ENCODE measurements around the gene IFFO2. TPM values are rescaled to one million over a fixed set of nuclear protein-coding genes. Genes with fewer than 3 reads are reported as not detected.

The IFFO2 gene
- total and polyA plus RNA-seq, 8 donors, result 13.8 to 24.0 (median 22.2) TPM

DNA sequence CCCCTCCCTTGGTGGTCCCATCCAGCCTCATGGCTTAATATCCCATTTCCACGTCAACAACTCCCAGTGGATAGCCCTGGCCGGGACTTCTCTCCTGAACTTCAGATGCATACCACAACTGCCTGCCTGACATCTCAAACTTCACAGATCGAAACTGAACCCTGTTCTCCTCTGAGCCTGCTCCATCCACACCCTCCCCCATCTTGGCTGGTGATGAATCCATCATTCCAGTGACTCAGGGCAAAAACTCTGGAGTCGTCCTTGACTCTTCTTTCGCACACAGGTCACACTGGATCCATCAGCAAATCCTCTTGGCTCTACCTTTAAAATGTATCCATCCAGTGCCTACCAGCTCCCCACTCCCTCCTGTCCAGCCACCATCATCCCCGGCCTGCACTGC, 100.9 kb downstream of the IFFO2 start:
- TF ChIP-seq, protein P1, sequence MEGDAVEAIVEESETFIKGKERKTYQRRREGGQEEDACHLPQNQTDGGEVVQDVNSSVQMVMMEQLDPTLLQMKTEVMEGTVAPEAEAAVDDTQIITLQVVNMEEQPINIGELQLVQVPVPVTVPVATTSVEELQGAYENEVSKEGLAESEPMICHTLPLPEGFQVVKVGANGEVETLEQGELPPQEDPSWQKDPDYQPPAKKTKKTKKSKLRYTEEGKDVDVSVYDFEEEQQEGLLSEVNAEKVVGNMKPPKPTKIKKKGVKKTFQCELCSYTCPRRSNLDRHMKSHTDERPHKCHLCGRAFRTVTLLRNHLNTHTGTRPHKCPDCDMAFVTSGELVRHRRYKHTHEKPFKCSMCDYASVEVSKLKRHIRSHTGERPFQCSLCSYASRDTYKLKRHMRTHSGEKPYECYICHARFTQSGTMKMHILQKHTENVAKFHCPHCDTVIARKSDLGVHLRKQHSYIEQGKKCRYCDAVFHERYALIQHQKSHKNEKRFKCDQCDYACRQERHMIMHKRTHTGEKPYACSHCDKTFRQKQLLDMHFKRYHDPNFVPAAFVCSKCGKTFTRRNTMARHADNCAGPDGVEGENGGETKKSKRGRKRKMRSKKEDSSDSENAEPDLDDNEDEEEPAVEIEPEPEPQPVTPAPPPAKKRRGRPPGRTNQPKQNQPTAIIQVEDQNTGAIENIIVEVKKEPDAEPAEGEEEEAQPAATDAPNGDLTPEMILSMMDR (IDR thresholded peaks at IDR 0.05), result no peak
- Histone ChIP-seq H3K27ac (no peak overlapping the region), H3K4me1 (no peaks in the 10 kb centered on the region), H3K9me3 (no peaks in the 10 kb centered on the region), H3K4me3 (no peak overlapping the region), H3K36me3 (no peaks in the 10 kb centered on the region), H3K27me3 (peaks cover 0 to 23% of the 10 kb centered on the region in 2 donors)
- intact Hi-C loops (cut with DNase I), result no loop called here
- ATAC-seq (no peak), DNase-seq (no peak)

DNA sequence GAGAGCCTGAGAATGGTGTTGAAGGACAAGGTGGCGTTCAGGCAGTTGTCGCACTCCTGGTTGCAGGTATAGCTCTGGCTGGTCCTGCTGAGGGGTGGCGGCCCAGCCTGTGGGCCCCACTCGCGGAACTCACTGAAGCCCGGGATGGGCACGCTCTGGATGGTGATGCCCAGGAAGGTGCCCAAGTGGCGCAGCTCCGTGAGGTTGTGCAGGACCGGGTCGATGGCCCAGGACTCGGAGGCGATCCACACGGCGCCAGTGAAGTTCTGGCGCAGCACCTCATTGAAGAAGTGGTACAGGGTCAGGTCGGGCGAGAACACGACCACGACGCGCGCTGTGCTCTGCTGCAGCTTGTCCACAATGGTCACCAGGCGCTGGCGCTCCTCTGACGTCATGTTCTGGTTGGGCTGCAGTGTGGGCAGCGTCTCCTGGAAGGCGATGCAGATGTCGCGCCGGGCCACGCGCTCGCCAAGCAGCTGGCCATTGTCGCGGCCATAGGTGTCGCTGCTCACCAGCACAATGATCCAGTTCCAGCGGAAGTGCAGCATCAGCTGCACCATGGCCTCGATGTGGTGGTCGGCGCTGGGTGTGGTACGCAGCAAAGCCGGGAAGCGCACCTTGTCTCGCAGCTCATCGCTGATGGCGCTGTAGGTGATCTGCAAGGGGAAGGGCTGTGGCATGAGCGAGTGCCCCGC, 102.0 kb downstream of the IFFO2 start:
- Histone ChIP-seq H3K4me3 (no peak overlapping the region), H3K27ac (no peak overlapping the region), H3K27me3 (peaks cover 0 to 23% of the 10 kb centered on the region in 2 donors), H3K4me1 (no peaks in the 10 kb centered on the region), H3K9me3 (no peaks in the 10 kb centered on the region), H3K36me3 (no peaks in the 10 kb centered on the region)
- intact Hi-C loops (cut with DNase I), result no loop called here
- ATAC-seq (no peak), DNase-seq (no peak)
- TF ChIP-seq, protein P1 (IDR thresholded peaks at IDR 0.05), result no peak

Small RNA genes within 50 kb of the gene (microRNA-seq; reads per million reads assigned to microRNA genes)
- 0 reads per million in 2 donors for gene MIR1290
- gene MIR4695, result 0.34 to 0.41 reads per million in 2 donors

Other genes starting within 250 kb of the IFFO2 start
- gene TAS1R2, start 97.0 kb downstream of the IFFO2 start, total RNA-seq, result not detected
- gene TAS1R2, start 97.0 kb downstream of the IFFO2 start, polyA plus RNA-seq (ENCODE audit: insufficient read length in 6 of 6), result not detected
- gene ALDH4A1, start 54.1 kb downstream of the IFFO2 start, total RNA-seq, result 10 to 100 TPM; 11.3 to 17.4 TPM
- gene ALDH4A1, start 54.1 kb downstream of the IFFO2 start, polyA plus RNA-seq (ENCODE audit: insufficient read length in 6 of 6), result 10 to 100 TPM; 15.9 to 21.1 (median 19.9) TPM